ENCODE data around the gene CALN1.
"Not testable (repeated sequence)": the region's sequence is repeated elsewhere in the genome, so short reads cannot be mapped to it uniquely, and the experiment has no call there.

The CALN1 gene

DNA sequence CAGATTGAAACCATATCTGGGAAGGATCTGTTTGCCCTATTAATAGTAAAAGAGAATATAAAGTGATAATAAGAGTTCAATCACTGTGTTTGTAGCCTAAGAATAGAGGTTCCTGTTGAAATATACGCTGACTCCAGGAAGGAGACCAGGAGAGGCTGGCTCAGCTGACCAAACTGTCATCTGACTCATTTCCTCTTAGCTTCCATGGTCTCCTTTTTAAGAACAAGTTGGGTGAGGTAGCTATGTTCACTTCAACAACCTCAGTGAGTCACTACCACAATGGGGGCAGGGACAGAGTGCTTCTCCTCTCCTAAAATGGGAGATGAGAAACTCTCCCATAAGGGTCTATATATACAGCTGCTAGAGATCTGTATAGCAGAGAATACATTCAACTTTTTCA is 543.3 kb downstream of the CALN1 start:
- DNase-seq (ENCODE audit: low read depth in 2 of 2): no peak

GRCh38 chr7:71867626-71868025 is 544.5 kb downstream of the CALN1 start:
- DNase-seq (ENCODE audit: low read depth in 2 of 2): no peak

DNA sequence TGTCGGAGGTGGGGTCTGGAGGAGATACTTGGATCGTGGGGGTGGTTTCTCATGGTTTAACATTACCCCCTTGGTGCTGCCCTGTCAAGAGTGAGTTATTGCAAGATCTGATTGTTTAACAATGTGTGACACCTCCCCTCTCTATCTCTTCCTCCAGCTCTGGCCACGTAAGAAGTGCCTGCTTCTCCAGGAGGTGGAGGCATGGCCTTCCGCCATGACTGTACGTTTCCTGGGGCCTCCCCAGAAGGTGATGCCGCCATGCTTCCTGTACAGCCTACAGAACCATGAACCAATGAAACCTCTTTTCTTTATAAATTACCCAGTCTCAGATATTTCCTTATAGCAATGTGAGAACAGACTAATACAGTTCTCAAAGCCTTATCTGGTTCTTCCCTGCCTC is 547.0 kb downstream of the CALN1 start:
- no peak for DNase-seq (ENCODE audit: low read depth in 2 of 2)

- DNase-seq (ENCODE audit: low read depth in 2 of 2): no peak
Observed at GRCh38 chr7:71864130-71864529, 548.0 kb downstream of the CALN1 start.

DNA sequence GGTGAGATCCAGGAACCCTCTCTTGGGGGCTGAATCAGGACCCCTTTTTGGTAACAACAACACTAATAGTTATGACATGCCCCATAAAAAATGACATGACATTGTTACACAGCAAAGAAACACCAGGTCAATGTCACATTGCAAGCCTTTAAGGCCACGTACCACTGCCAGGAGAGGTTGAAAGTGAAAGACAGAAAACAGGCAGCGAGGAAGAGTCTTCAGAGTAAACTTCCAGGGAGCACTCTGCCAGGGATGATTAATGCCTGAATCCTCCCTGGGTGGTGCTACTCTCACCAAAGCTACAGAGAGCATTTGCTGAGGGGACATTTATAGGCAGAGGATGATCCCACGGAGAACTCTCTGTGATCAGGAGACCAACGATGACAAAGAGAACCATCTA is 551.6 kb downstream of the CALN1 start:
- DNase-seq (ENCODE audit: low read depth in 2 of 2): no peak

- no peak for DNase-seq (ENCODE audit: low read depth in 2 of 2)
Observed at GRCh38 chr7:71857338-71857737, 554.8 kb downstream of the CALN1 start.

- DNase-seq (ENCODE audit: low read depth in 2 of 2): no peak
Observed at GRCh38 chr7:71854546-71855397, 557.4 kb downstream of the CALN1 start.

DNA sequence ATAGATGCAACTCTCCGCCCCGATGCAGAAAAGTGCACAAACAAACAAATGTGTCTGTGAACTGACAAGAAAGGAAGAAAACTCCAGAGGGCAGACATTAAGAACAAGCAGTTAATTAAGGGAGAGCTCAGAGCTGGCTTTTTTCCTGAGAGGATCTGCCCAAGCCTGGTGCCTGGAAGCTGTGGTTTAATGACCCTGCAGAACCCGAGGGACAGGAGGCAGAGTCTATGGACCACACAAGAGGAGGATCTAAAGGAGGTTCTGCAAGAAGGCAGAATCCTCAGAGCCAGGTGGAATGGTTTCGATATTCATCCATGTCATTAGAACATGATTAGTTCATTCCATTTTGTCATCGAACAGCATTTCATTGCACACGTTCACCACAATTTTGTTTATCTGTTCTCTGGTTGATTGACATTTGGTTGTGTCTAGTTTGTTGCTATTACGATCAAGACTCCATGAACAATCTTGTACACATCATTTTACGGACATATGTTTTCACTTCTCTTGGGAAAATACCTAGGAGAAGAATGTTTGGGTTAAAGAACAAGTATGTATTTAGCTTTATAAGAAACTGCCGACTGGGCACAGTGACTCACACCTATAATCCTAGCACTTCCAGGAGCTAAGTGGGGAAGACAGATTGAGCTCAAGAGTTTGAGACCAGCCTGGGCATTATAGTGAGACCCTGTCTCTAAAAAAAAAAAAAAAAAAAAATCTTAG is 560.2 kb downstream of the CALN1 start:
- no peak for DNase-seq (ENCODE audit: low read depth in 2 of 2)

DNA sequence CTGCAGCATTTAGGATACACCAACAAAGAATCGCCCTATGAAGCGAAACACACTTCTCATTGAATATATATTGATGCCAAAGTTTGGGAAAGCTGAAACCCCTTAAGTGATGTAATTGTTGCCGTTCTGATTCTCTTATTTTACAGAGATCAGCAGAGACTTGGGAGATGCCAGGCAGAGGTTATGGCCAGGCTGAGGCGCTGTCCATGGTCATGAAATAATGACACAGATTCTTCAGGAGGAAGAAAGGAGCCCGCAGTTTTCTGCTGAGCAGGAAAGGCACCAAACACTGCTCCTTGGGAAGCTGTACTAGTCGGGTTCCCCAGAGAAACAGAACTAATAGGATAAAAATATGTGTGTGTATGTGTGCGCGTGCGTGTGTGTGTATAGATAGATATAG is 566.0 kb downstream of the CALN1 start:
- no peak for DNase-seq (ENCODE audit: low read depth in 2 of 2)

- DNase-seq (ENCODE audit: low read depth in 2 of 2): no peak
Observed at GRCh38 chr7:71843676-71844075, 568.5 kb downstream of the CALN1 start.

- no peak for DNase-seq (ENCODE audit: low read depth in 2 of 2)
Observed at GRCh38 chr7:71842786-71843185, 569.4 kb downstream of the CALN1 start.

DNA sequence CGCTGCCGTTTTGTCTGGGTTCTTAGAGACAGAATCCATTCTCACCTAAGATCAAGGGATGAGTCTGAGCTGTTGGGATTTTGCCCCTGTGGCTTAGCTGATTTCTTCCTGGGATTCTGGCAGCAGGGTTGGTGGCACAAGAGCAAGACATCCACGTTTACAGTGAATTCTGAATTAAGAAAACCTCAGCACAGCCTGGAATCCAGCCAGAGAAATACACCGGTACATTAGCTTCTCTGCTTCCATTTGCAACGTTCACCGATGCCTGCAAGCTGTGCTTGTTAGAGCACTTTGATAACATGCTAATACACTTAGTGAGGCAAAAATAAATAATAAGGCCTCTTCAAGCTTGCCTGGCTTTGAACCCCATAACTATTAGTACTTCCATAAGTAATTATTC is 569.8 kb downstream of the CALN1 start:
- no peak for DNase-seq (ENCODE audit: low read depth in 2 of 2)

- no peak for DNase-seq (ENCODE audit: low read depth in 2 of 2)
Observed at GRCh38 chr7:71835056-71835455, 577.1 kb downstream of the CALN1 start.

- DNase-seq (ENCODE audit: low read depth in 2 of 2): no peak
Observed at GRCh38 chr7:71829515-71829914, 582.6 kb downstream of the CALN1 start.

GRCh38 chr7:71828361-71828760 is 583.8 kb downstream of the CALN1 start:
- no peak for DNase-seq (ENCODE audit: low read depth in 2 of 2)

GRCh38 chr7:71826141-71826540 is 586.0 kb downstream of the CALN1 start:
- DNase-seq (ENCODE audit: low read depth in 2 of 2): no peak

DNA sequence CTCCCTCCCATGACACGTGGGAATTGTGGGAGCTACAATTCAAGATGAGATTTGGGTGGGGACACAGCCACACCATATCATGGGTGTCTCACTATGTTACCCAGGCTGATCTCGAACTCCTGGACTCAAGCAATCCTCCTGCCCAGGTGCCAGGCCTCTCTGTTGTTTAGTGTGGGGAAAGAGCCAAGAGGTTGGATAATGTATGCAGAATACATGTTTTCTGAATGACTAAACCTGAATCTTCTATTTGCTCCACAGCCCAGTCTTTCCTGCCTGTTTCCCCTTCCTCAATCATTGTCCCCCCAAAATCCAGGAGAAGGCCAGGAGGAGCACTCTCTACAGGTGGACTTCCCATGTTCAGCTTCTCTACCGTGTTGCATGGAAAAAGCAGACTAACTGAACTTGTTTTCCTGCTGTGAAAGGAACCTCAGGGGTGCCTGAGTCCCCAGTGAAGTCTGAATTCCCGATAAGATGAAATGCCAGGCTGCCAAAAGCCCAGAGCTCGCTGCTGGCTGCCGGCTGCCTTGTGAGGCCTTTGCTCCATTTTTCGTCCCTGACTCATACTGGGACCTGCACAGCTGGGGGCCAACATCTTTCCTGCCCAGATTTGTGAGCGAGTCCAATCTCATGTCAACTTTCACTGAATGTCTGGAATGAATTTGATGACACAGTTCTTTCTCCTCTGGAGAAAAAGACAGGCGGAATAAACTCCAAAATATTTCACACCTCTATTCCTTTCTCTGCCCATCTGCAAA is 588.0 kb downstream of the CALN1 start:
- DNase-seq (ENCODE audit: low read depth in 2 of 2): no peak

DNA sequence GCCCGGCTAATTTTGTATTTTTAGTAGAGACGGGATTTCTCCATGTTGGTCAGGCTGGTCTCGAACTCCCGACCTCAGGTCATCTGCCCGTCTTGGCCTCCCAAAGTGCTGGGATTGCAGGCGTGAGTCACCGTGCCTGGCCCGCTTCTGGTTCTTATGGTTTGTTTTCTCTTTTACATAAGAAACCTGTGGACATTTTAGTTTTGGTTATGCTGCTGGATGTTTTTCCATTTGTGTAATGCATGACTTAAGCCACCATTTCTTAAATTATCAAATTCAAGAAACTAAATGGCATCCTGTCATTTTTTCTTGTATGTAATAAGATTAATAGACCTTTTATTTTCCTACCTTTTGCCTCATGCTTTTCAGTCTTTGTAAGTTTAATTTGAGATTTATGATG is 589.7 kb downstream of the CALN1 start:
- DNase-seq (ENCODE audit: low read depth in 2 of 2): not testable (repeated sequence)

DNA sequence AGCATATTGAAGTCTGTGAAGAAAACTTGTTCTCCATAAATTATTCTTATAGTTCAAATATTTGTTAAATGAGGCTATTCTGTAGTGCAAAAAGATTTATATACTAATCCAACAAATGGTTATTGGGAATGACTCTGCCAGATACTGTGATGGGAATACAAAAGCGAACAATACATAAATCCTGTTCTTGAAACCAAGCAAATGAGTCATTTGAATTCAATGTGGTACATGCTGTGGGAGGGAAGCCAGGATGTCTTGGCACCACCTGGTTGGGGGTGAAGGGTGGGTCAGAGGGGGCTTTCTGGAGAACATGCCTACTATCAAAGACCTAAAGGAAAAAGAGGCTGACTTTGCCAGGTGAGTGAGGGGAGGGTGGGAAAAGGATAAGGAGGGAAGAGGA is 594.2 kb downstream of the CALN1 start:
- DNase-seq (ENCODE audit: low read depth in 2 of 2): no peak

DNA sequence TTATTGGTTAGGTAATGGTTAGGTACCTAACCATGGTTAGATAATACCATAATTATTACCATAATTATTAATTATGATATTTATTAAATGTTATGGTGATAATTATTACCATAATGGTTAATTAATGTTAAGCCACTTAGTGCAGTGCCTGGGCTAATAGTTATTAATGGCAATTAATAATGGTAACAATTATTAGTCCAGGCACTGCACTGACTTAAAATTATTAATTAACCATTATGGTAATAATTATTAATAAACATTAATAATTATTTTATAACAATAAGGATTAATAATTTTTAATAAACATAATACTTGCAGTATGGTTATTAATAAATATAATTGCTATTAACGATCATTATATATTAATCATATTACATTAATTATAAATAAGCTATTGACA is 604.0 kb downstream of the CALN1 start:
- DNase-seq (ENCODE audit: low read depth in 2 of 2): no peak

- no peak for DNase-seq (ENCODE audit: low read depth in 2 of 2)
Observed at GRCh38 chr7:71804256-71804655, 607.9 kb downstream of the CALN1 start.

- no peak for DNase-seq (ENCODE audit: low read depth in 2 of 2)
Observed at GRCh38 chr7:71801976-71802375, 610.2 kb downstream of the CALN1 start.

GRCh38 chr7:71800321-71800720 is 611.8 kb downstream of the CALN1 start:
- DNase-seq (ENCODE audit: low read depth in 2 of 2): no peak

All from stimulated activated CD4-positive, alpha-beta T cell treated with anti-CD3 and anti-CD28 coated beads, Interleukin-1b, Interleukin-23, amount 100 ng/mL, for 4 hours (primary cell).